HEK293T (cell line): ENCODE measurements around the gene RABGGTB.
"Not testable (repeated sequence)": the region's sequence is repeated elsewhere in the genome, so short reads cannot be mapped to it uniquely, and the experiment has no call there.

Experiments used
- CTCF ChIA-PET: fragments of 350-600 bp; formaldehyde crosslinking; extraction: SDS; loops from one replicate; lab custom pipeline; 2021; ENCODE audit warnings: antibody characterized with exemption, inconsistent platforms; lab: Yijun Ruan, JAX
- POLR2A ChIA-PET: fragments of 350-600 bp; formaldehyde crosslinking; extraction: SDS; loops from one replicate; lab custom pipeline; 2020; ENCODE audit warnings: antibody characterized with exemption, inconsistent platforms; lab: Yijun Ruan, JAX
- DNase-seq: peaks from one replicate; pipeline ENCODE4 v3.0.0; 2012; ENCODE audit warnings: mixed read lengths; ENCODE audit errors: extremely low spot score
- ARNT ChIP-seq: fragments of 450-650 bp; IDR thresholded peaks from 2 replicates; pipeline ENCODE4 v1.6.1; 2017; ENCODE audit warnings: mild to moderate bottlenecking
- BHLHE40 ChIP-seq: fragments of 450-650 bp; IDR thresholded peaks from 2 replicates; pipeline ENCODE4 v1.6.1; 2016; ENCODE audit warnings: mild to moderate bottlenecking, moderate library complexity, borderline replicate concordance
- ELF4 ChIP-seq: fragments of 450-650 bp; IDR thresholded peaks from 2 replicates; pipeline ENCODE4 v1.6.1; 2017; ENCODE audit warnings: antibody characterized with exemption
- FOXA1 ChIP-seq: fragments of 450-650 bp; IDR thresholded peaks from 2 replicates; pipeline ENCODE4 v1.6.1; 2016; ENCODE audit warnings: mild to moderate bottlenecking
- FOXK2 ChIP-seq: fragments of 450-650 bp; IDR thresholded peaks from 2 replicates; pipeline ENCODE4 v1.6.1; 2016; ENCODE audit warnings: mild to moderate bottlenecking
- FOXM1 ChIP-seq: fragments of 450-650 bp; IDR thresholded peaks from 2 replicates; pipeline ENCODE4 v1.6.1; 2017; ENCODE audit warnings: mild to moderate bottlenecking, borderline replicate concordance
- HDGF ChIP-seq: fragments of 450-650 bp; IDR thresholded peaks from 2 replicates; pipeline ENCODE4 v1.6.1; 2017; ENCODE audit warnings: antibody characterized with exemption, borderline replicate concordance
- L3MBTL2 ChIP-seq: fragments of 450-650 bp; conservative IDR thresholded peaks from 2 replicates; pipeline ENCODE4 v1.6.1; 2016; ENCODE audit warnings: mild to moderate bottlenecking
- LEF1 ChIP-seq: fragments of 450-650 bp; IDR thresholded peaks from 2 replicates; pipeline ENCODE4 v1.6.1; 2017; ENCODE audit warnings: mild to moderate bottlenecking, borderline replicate concordance
- NFRKB ChIP-seq: fragments of 450-650 bp; IDR thresholded peaks from 2 replicates; pipeline ENCODE4 v1.6.1; 2016; ENCODE audit warnings: mild to moderate bottlenecking, moderate library complexity
- PKNOX1 ChIP-seq: fragments of 450-650 bp; IDR thresholded peaks from 2 replicates; pipeline ENCODE4 v1.6.1; 2016
- SP1 ChIP-seq: fragments of 450-650 bp; IDR thresholded peaks from 2 replicates; pipeline ENCODE4 v1.6.1; 2017
- SUZ12 ChIP-seq: fragments of 450-650 bp; IDR thresholded peaks from 2 replicates; pipeline ENCODE4 v1.6.1; 2016; ENCODE audit warnings: mild to moderate bottlenecking
- TARDBP ChIP-seq: fragments of 450-650 bp; IDR thresholded peaks from 2 replicates; pipeline ENCODE4 v1.6.1; 2016
- ZNF384 ChIP-seq: fragments of 450-650 bp; IDR thresholded peaks from 2 replicates; pipeline ENCODE4 v1.6.1; 2016

RABGGTB gene

GRCh38 chr1:75794382-75794781 lies 8.3 kb downstream of the RABGGTB start:
- TF ChIP-seq BHLHE40 (no peak), FOXM1 (no peak), NFRKB (no peak), SP1 (no peak), ZNF384 (no peak), SUZ12 (no peak), ELF4 (no peak), TARDBP (no peak)
- POLR2A ChIA-PET: interaction anchor here (3.0 kb wide), 1 partner anchor 9 kb away, joined by 15 read pairs; the partner anchor contains the start of gene RABGGTB
- no peak for DNase-seq
- CTCF ChIA-PET: no interaction called here

GRCh38 chr1:75795703-75796193 lies 9.7 kb downstream of the RABGGTB start:
- ChIA-PET CTCF (no interaction called here), POLR2A (interaction anchor here (0.6 to 3.0 kb wide), 3 partner anchors 9 to 54 kb away, joined by 3 to 15 read pairs (median 4); partner anchors contain the start of gene RABGGTB)

GRCh38 chr1:75796376-75797272 lies 10.6 kb downstream of the RABGGTB start, which contains the start of gene MSH4:
Gene MSH4, plus strand, starts transcription at chr1:75796882. Its CDS starts 104 bp downstream, at chr1:75796986.
- ChIA-PET CTCF (interaction anchor here (0.6 kb wide), 1 partner anchor 13 kb away, joined by 6 read pairs; no protein-coding TSS in a partner anchor), POLR2A (interaction anchor here (3.0 kb wide), 1 partner anchor 11 kb away, joined by 15 read pairs; the partner anchor contains the start of gene RABGGTB)
- DNase-seq: peak; percentile 21
- peak; percentile 52 for TF ChIP-seq NFRKB
- no peak; the same call in 1 of the 2 replicates for TF ChIP-seq L3MBTL2
- TF ChIP-seq ZNF384: no peak
- TF ChIP-seq ELF4: peak; percentile 40
- no peak for TF ChIP-seq HDGF

More at GRCh38 chr1:75795703-75796193, 9.7 kb downstream of the RABGGTB start:
- TF ChIP-seq FOXK2 (no peak), PKNOX1 (no peak), FOXA1 (no peak), NFRKB (no peak), FOXM1 (no peak), ELF4 (no peak; the same call in 1 of the 2 replicates), SUZ12 (no peak), L3MBTL2 (no peak), HDGF (no peak)
- no peak for DNase-seq

- CTCF ChIA-PET: no interaction called here
- TF ChIP-seq HDGF: no peak
- no peak for TF ChIP-seq SP1
- TF ChIP-seq ZNF384: no peak
- no peak for TF ChIP-seq BHLHE40
- TF ChIP-seq L3MBTL2: no peak
- no peak for TF ChIP-seq PKNOX1
- TF ChIP-seq FOXM1: no peak
- no peak for TF ChIP-seq TARDBP
- TF ChIP-seq FOXK2: no peak
- no peak for TF ChIP-seq ARNT
- DNase-seq: no peak
- POLR2A ChIA-PET: interaction anchor here (3.0 kb wide), 1 partner anchor 11 kb away, joined by 15 read pairs; the partner anchor contains the start of gene RABGGTB
These were observed 11.2 kb downstream of the RABGGTB start for GRCh38 chr1:75797273-75797588.

GRCh38 chr1:75797606-75798216 lies 11.7 kb downstream of the RABGGTB start:
- ChIA-PET POLR2A (no interaction called here), CTCF (no interaction called here)
- DNase-seq: no peak
- TF ChIP-seq NFRKB (no peak), L3MBTL2 (no peak), LEF1 (no peak), FOXM1 (no peak), BHLHE40 (no peak), PKNOX1 (no peak), SUZ12 (no peak), FOXK2 (0 out of 2 replicates have a peak, but pooled peaks have one; percentile 15), SP1 (no peak)

GRCh38 chr1:75801480-75801879 lies 15.4 kb downstream of the RABGGTB start:
- CTCF ChIA-PET, POLR2A ChIA-PET, DNase-seq: not testable (repeated sequence)
